NB4 (cell line): ENCODE measurements around the gene NME3.

Source experiments
- DNase-seq: peaks from one replicate; pipeline ENCODE4 v3.0.0; 2010; ENCODE audit warnings: low read depth
- H3K4me3 ChIP-seq: one replicate; pipeline ENCODE4 v1.5.1; 2011; ENCODE audit warnings: mild to moderate bottlenecking, low read depth, low read length, moderate library complexity
- MYC ChIP-seq: IDR thresholded peaks from 2 replicates; pipeline ENCODE4 v1.6.1; 2011; ENCODE audit warnings: low read depth, low read length
- POLR2A ChIP-seq: IDR thresholded peaks from 2 replicates; pipeline ENCODE4 v1.6.1; 2011; ENCODE audit warnings: mild to moderate bottlenecking; ENCODE audit not compliant: insufficient read length; ENCODE audit errors: extremely low read depth
- TF ChIP-seq, protein P1 (sequence below): IDR thresholded peaks from one replicate; pipeline ENCODE4 v1.5.1; 2012; ENCODE audit warnings: low read depth, low read length
- TF ChIP-seq, protein P2 (sequence below): IDR thresholded peaks from 2 replicates; pipeline ENCODE4 v1.6.1; 2011; ENCODE audit warnings: low read depth, low read length

The NME3 gene

DNA sequence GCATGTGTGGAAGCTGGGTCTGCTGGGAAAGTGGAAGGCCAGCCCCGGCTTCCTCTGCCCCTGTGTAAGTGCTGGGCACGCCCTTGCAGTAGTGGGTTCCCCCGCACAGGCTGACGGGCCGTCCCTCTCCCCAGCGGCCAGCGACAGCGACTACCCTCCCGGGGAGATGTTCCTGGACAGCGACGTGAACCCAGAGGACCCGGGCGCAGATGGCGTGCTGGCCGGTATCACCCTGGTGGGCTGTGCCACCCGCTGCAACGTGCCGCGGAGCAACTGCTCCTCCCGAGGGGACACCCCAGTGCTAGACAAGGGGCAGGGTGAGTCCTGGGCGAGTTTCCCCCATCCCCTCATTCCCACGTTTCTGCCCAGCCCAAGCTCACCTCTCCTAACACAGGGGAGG, 5.5 kb downstream of the NME3 start:
- no peak for DNase-seq
- H3K4me3 ChIP-seq = no peak overlapping the region
- TF ChIP-seq, protein P1, sequence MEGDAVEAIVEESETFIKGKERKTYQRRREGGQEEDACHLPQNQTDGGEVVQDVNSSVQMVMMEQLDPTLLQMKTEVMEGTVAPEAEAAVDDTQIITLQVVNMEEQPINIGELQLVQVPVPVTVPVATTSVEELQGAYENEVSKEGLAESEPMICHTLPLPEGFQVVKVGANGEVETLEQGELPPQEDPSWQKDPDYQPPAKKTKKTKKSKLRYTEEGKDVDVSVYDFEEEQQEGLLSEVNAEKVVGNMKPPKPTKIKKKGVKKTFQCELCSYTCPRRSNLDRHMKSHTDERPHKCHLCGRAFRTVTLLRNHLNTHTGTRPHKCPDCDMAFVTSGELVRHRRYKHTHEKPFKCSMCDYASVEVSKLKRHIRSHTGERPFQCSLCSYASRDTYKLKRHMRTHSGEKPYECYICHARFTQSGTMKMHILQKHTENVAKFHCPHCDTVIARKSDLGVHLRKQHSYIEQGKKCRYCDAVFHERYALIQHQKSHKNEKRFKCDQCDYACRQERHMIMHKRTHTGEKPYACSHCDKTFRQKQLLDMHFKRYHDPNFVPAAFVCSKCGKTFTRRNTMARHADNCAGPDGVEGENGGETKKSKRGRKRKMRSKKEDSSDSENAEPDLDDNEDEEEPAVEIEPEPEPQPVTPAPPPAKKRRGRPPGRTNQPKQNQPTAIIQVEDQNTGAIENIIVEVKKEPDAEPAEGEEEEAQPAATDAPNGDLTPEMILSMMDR = no peak
- TF ChIP-seq, protein P2, sequence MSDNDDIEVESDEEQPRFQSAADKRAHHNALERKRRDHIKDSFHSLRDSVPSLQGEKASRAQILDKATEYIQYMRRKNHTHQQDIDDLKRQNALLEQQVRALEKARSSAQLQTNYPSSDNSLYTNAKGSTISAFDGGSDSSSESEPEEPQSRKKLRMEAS = no peak
- TF ChIP-seq MYC (no peak), POLR2A (no peak)

- no peak for TF ChIP-seq MYC
- TF ChIP-seq, protein P1 = no peak
- TF ChIP-seq, protein P2 = no peak
- TF ChIP-seq POLR2A = no peak
- DNase-seq = no peak
- H3K4me3 ChIP-seq = no peak overlapping the region
Observed at GRCh38 chr16:1764971-1765370, 6.4 kb downstream of the NME3 start.

DNA sequence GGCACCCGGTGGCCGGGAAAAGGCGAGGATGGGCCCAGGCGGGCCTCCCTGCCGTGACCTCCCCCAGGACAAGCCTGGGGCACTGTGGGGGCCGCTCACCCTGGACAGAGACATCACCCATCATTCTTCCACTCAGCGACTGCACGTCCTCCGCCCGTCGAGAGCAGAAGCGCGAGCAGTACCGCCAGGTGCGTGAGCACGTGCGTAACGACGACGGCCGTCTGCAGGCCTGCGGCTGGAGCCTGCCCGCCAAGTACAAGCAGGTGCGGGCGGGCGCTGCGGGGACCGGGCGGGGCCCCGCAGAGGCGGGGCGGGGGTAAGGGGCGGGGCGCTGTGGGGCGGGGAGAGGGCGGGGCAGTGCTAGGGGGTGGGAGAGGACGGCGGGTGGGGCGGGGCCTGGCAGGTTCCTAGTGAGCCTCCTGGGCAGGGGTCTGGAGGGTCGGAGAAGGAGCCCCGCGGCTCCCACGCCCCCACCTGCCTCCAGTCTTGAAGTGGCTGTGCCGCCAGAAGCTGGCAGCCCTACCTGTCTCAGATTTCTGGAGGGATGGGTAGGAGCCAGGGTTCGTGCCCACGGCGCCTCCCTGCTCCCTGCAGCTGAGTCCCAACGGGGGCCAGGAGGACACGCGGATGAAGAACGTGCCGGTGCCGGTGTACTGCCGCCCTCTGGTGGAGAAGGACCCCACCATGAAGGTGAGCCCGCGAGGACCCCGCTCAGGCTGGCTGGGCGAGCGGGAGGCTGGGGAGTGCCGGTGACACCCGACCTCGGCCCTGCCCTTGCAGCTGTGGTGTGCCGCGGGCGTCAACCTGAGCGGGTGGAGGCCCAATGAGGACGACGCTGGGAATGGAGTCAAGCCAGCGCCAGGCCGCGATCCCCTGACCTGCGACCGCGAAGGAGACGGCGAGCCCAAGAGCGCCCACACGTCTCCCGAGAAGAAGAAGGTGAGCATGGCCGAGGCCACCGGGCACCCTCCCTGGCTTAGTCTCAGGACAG, 7.5 kb downstream of the NME3 start:
- no peak overlapping the region for H3K4me3 ChIP-seq
- TF ChIP-seq, protein P2 = no peak
- TF ChIP-seq POLR2A (no peak), MYC (no peak)
- TF ChIP-seq, protein P1 = no peak
- no peak for DNase-seq

DNA sequence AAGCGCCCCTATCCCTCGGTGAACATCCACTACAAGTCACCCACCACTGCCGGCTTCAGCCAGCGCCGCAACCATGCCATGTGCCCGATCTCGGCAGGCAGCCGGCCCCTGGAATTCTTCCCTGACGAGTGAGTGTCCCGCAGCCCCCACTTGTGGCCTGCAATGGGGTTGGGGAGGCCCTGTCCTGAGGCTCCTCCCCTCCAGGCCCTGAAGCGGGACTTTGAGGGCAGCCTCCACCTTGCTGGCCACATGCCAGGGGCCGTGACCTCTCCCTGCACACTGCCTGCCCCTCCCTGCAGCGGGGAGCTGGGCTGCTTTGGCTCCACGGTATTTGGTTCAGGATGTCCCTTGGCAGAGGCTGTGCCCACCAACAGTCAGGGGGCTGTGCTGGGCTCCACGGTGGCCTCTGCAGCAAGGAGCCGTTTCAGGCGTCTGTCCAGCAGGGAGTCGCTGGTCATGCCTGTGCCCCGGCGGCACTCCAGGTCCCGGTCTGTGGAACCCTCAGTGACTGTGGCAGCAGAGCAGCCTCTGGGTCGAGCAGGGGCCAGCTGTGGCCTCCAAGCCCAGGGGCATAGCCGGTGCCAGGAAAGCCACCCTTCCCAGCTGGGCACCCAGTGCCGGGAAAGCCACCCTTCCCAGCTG, 8.3 kb downstream of the NME3 start:
- TF ChIP-seq POLR2A (no peak), MYC (no peak)
- TF ChIP-seq, protein P2 = no peak
- TF ChIP-seq, protein P1 = no peak
- no peak overlapping the region for H3K4me3 ChIP-seq
- no peak for DNase-seq

GRCh38 chr16:1762196-1762878, 9.0 kb downstream of the NME3 start:
- no peak for DNase-seq
- TF ChIP-seq, protein P1 = no peak
- TF ChIP-seq, protein P2 = no peak
- TF ChIP-seq MYC (no peak), POLR2A (no peak)
- H3K4me3 ChIP-seq = no peak overlapping the region
